ENCODE measurements around the gene AMPD3.

GRCh38 chr11:10487002-10487647, 32.1 kb downstream of the AMPD3 start:
- TF ChIP-seq CTCF (IDR thresholded peaks at IDR 0.05) (no peak), EP300 (IDR thresholded peaks at IDR 0.05) (no peak)
